Brain microvascular endothelial cell (primary cell): ENCODE results near the gene TTC38.
A peak's percentile ranks its signal among the peaks of the same experiment; 100 is the strongest.

ENCODE experiments used
- DNase-seq: peaks from one replicate; pipeline ENCODE4 v3.0.0-alpha.2; 2020
- H3K27ac ChIP-seq: fragments of 250-450 bp; sonication (Bioruptor Pico); 2 replicates; pipeline ENCODE4 v1.5.1; 2020; ENCODE audit warnings: mild to moderate bottlenecking, moderate library complexity
- H3K27me3 ChIP-seq: fragments of 250-450 bp; sonication (Bioruptor Pico); replicated peaks from 2 replicates; pipeline ENCODE4 v1.5.1; 2020; ENCODE audit warnings: mild to moderate bottlenecking
- H3K36me3 ChIP-seq: fragments of 250-450 bp; sonication (Bioruptor Pico); replicated peaks from 2 replicates; pipeline ENCODE4 v1.5.1; 2020; ENCODE audit warnings: mild to moderate bottlenecking
- H3K4me3 ChIP-seq: 2 replicates; pipeline ENCODE4 v1.5.1; 2011; ENCODE audit warnings: low read depth, mild to moderate bottlenecking, control low read depth, low read length, moderate library complexity
- CTCF ChIP-seq: IDR thresholded peaks from 2 replicates; pipeline ENCODE4 v1.5.1; 2011; ENCODE audit warnings: low read depth, mild to moderate bottlenecking, moderate library complexity, low read length, control low read depth, inconsistent platforms; ENCODE audit errors: missing control alignments
- in situ Hi-C: cut with HindIII; loops from 2 replicates; pipeline ENCODE4 v1.10.0; 2017; ENCODE audit warnings: low sequenced_read_pairs, low pct_ligation_motif_present

Gene TTC38

GRCh38 chr22:46335201-46336118, 67.7 kb downstream of the TTC38 start, which contains the start of gene TRMU:
Gene TRMU, plus strand, starts transcription at chr22:46335714. Its CDS starts 51 bp downstream, at chr22:46335765.
- H3K4me3 ChIP-seq, result peak within 1 kb of the TSS; percentile 96
- no peaks in the 10 kb centered on the region for H3K27me3 ChIP-seq
- peak; percentile 53 for DNase-seq
- in situ Hi-C loops, result loop anchor here (25.0 kb wide), 1 partner anchor 152 kb away; no protein-coding TSS in a partner anchor
- peaks cover 22% of the 10 kb centered on the region for H3K36me3 ChIP-seq
- no peak for TF ChIP-seq CTCF
- peak within 1 kb of the TSS; percentile 82 for H3K27ac ChIP-seq

- in situ Hi-C loops, result loop anchor here (25.0 kb wide), 1 partner anchor 151 kb away; no protein-coding TSS in a partner anchor
- Histone ChIP-seq H3K27ac (peak overlapping the region; percentile 82), H3K36me3 (peaks cover 24% of the 10 kb centered on the region), H3K4me3 (peak overlapping the region; percentile 96), H3K27me3 (no peaks in the 10 kb centered on the region)
- no peak for DNase-seq
- no peak for TF ChIP-seq CTCF
These were observed 68.6 kb downstream of the TTC38 start for GRCh38 chr22:46336119-46337078.

GRCh38 chr22:46337870-46338269, 70.1 kb downstream of the TTC38 start:
- H3K4me3 ChIP-seq, result no peak overlapping the region

GRCh38 chr22:46338636-46339035, 70.8 kb downstream of the TTC38 start:
- H3K36me3 ChIP-seq, result peaks cover 32% of the 10 kb centered on the region
- in situ Hi-C loops, result loop anchor here (25.0 kb wide), 1 partner anchor 149 kb away; no protein-coding TSS in a partner anchor
- H3K27ac ChIP-seq, result no peak overlapping the region

More at GRCh38 chr22:46337870-46338269, 70.1 kb downstream of the TTC38 start:
- in situ Hi-C loops, result loop anchor here (25.0 kb wide), 1 partner anchor 149 kb away; no protein-coding TSS in a partner anchor
- DNase-seq, result no peak
- no peak overlapping the region for H3K27ac ChIP-seq
- H3K36me3 ChIP-seq, result peaks cover 27% of the 10 kb centered on the region
- H3K27me3 ChIP-seq, result no peaks in the 10 kb centered on the region
- no peak for TF ChIP-seq CTCF

More at GRCh38 chr22:46338636-46339035, 70.8 kb downstream of the TTC38 start:
- no peak for TF ChIP-seq CTCF
- Histone ChIP-seq H3K27me3 (no peaks in the 10 kb centered on the region), H3K4me3 (no peak overlapping the region)
- no peak for DNase-seq
